Gastroesophageal sphincter (tissue), 4 donors: ENCODE measurements around the gene VPS35L. TPM values are rescaled to one million over a fixed set of nuclear protein-coding genes. Genes with fewer than 3 reads are reported as not detected.
A peak's percentile ranks its signal among the peaks of the same experiment; 100 is the strongest.

ENCODE experiments used
- ATAC-seq: fragments of 150-250 bp; one replicate; pipeline ENCODE4 v1.9.1; 2016; ENCODE audit warnings: mild to moderate bottlenecking, moderate library complexity
- H3K27ac ChIP-seq, 4 donors: fragments of 200-600 bp; sonication (generic) in 3 of 4; 1 replicate in 3 of 4; 2 replicates in 1 of 4; pipeline ENCODE4 v1.5.1; 2016 to 2019
- H3K27me3 ChIP-seq: fragments of 200-600 bp; sonication (generic); one replicate; pipeline ENCODE4 v1.5.1; 2019
- H3K36me3 ChIP-seq, 2 donors: fragments of 200-600 bp; sonication (generic); one replicate each; pipeline ENCODE4 v1.5.1; 2019; ENCODE audit warnings: control low read depth in 1 of 2
- H3K4me1 ChIP-seq, 3 donors: fragments of 200-600 bp; sonication (generic); 1 replicate in 2 of 3; 2 replicates in 1 of 3; pipeline ENCODE4 v1.5.1; 2016 to 2019; ENCODE audit warnings: control low read depth in 2 of 3
- H3K4me3 ChIP-seq, 2 donors: fragments of 200-600 bp; sonication (generic); one replicate each; pipeline ENCODE4 v1.5.1; 2019; ENCODE audit warnings: mild to moderate bottlenecking in 1 of 2, moderate library complexity in 1 of 2
- H3K9me3 ChIP-seq, 3 donors: fragments of 200-600 bp; sonication (generic); one replicate each; pipeline ENCODE4 v1.5.1; 2017 to 2019; ENCODE audit warnings: control low read depth in 2 of 3
- CTCF ChIP-seq, 4 experiments: fragments of 200-600 bp in 2 of 4; fragments of 450-650 bp in 2 of 4; sonication (generic) in 1 of 4; IDR thresholded peaks; one replicate each; pipeline ENCODE4 v1.5.1; 2017 to 2019; ENCODE audit warnings: antibody characterized with exemption in 4 of 4, mild to moderate bottlenecking in 2 of 4, moderate library complexity in 2 of 4
- EP300 ChIP-seq: sonication (generic); formaldehyde crosslinking; IDR thresholded peaks from one replicate; pipeline ENCODE4 v1.6.1; 2017; ENCODE audit warnings: antibody characterized with exemption, mild to moderate bottlenecking
- POLR2A ChIP-seq, 2 donors: fragments of 450-650 bp; IDR thresholded peaks; one replicate each; pipeline ENCODE4 v1.6.1; 2017; ENCODE audit warnings: antibody characterized with exemption in 2 of 2, mild to moderate bottlenecking in 2 of 2, moderate library complexity in 1 of 2
- POLR2AphosphoS5 ChIP-seq: sonication (generic); formaldehyde crosslinking; IDR thresholded peaks from one replicate; pipeline ENCODE4 v1.6.1; 2017; ENCODE audit warnings: antibody characterized with exemption
- WGBS, 2 donors: methylation state at CpG; one replicate each; pipeline ENCODE4 v1.1.5; 2018; ENCODE audit warnings: low coverage in 1 of 2; 5-methylcytosine and 5-hydroxymethylcytosine counted together
- total RNA-seq, 4 donors: library from RNA; depleted of rRNA; stranded (reverse); fragments of >200 nt; gene quantifications; one replicate each; pipeline ENCODE4 v1.1.0, GENCODE V29; 2016

VPS35L gene
- total RNA-seq, 4 donors from 2014 or later, result 39.0 to 59.6 (median 46.9) TPM

DNA sequence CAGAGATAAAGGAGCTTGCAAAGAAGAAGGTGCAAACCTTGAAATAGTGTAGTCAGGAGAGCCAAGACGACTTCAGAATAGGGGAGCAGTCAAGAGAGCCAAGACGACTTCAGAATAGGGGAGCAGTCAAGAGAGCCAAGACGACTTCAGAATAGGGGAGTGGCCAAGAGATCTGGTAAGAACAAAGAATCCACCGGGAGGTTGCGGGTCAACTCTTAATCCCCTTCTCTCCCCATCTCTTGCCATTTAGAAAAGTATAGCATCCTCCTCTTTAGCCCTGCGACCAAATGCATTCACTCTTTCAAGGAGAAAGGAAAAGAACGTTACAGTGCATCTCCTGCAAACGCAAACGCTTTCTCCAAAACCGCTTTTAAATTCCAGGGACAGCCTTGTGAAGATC, 161.8 kb downstream of the VPS35L start:
- Histone ChIP-seq H3K9me3 (no peaks in the 10 kb centered on the region), H3K27ac (peak overlapping the region; percentile 67 to 91 (median 83)), H3K36me3 (peaks cover 0 to 25% of the 10 kb centered on the region in 2 donors), H3K27me3 (no peaks in the 10 kb centered on the region), H3K4me1 (peaks cover 0 to 42% (median 10%) of the 10 kb centered on the region in 3 donors), H3K4me3 (peak overlapping the region; percentile 82 to 86)
- TF ChIP-seq POLR2AphosphoS5, result no peak
- no peak for TF ChIP-seq POLR2A (IDR thresholded peaks at IDR 0.05)
- TF ChIP-seq CTCF (IDR thresholded peaks at IDR 0.05), result no peak
- no peak for TF ChIP-seq EP300
- 0% methylated on average over 8 to 10 of the region's 10 CpGs for WGBS, 2 donors
- ATAC-seq, result no peak

DNA sequence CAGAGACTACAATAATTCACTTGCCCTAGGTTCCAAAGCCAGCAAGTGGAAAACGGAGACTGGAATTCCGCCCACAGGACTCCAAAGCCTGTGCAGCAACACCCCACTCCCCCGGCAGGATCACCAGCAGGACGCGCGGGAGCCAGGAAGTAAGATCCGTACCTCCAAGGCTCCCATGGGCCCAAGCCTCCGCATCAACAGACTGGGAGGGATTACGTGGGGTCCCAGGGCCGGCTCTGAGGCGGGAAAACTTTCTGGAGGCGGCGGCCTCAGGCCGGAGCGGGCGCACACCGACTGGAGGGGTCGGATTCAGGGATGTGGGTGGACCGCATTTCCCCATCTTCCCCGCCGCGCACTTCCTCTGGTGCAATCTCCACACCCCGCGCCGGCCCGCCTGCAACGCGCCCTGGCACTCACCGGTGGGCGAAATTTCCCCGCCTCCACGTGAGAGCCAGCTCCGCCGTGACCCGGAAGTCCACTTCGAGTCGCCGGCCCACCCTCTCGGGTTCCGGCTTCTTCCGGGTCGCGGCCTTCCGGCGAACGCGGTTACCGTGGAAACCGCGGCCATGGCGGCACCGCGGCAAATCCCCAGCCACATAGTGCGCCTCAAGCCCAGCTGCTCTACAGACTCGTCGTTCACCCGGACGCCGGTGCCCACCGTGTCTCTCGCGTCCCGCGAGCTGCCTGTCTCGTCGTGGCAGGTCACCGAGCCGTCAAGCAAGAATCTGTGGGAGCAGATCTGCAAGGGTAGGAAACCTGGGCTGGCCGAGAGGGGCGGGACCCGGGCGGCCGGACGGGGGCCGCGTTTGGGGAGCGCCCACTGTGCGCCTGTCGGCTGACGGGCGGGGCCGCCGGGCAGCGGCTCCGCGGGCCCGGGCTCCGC, 162.5 kb downstream of the VPS35L start, which contains the start of the genes IQCK and KNOP1:
TSS of gene IQCK (plus strand) at position 531 of the 883 bp plus-strand sequence. CDS start at position 567, 36 bp downstream.
TSS of gene KNOP1 (minus strand) at position 487 of the 883 bp plus-strand sequence. CDS start 3,192 bp downstream, outside the sequence.
- no CpG with 5 or more reads among the region's 88 CpGs for WGBS, 2 donors
- Histone ChIP-seq H3K9me3 (no peaks in the 10 kb centered on the region), H3K36me3 (peaks cover 0 to 18% of the 10 kb centered on the region in 2 donors), H3K27ac (peak within 1 kb of the TSS; percentile 67 to 91 (median 83)), H3K4me1 (peaks cover 0 to 42% (median 10%) of the 10 kb centered on the region in 3 donors), H3K27me3 (no peaks in the 10 kb centered on the region), H3K4me3 (peak within 1 kb of the TSS; percentile 82 to 86)
- ATAC-seq, result peak; percentile 97
- no peak for TF ChIP-seq EP300
- peak; percentile 87 for TF ChIP-seq POLR2AphosphoS5
- TF ChIP-seq POLR2A (IDR thresholded peaks at IDR 0.05), result peak; percentile 57
- peak in 2 of 4 experiments; percentile 22 to 29 for TF ChIP-seq CTCF (IDR thresholded peaks at IDR 0.05)

- no peak for ATAC-seq
- no peak for TF ChIP-seq EP300
- no peak for TF ChIP-seq POLR2A (IDR thresholded peaks at IDR 0.05)
- TF ChIP-seq CTCF (IDR thresholded peaks at IDR 0.05), result no peak
- no peak for TF ChIP-seq POLR2AphosphoS5
- 4% methylated on average over 5 to 10 of the region's 21 CpGs for WGBS, 2 donors
- Histone ChIP-seq H3K9me3 (no peaks in the 10 kb centered on the region), H3K4me3 (peak overlapping the region; percentile 82 to 86), H3K36me3 (peaks cover 0 to 12% of the 10 kb centered on the region in 2 donors), H3K27me3 (no peaks in the 10 kb centered on the region), H3K27ac (peak overlapping the region in 3 of 4 donors; percentile 80 to 91 (median 86)), H3K4me1 (peaks cover 0 to 42% (median 10%) of the 10 kb centered on the region in 3 donors)
Measured at GRCh38 chr16:19718624-19718965, 163.1 kb downstream of the VPS35L start.

DNA sequence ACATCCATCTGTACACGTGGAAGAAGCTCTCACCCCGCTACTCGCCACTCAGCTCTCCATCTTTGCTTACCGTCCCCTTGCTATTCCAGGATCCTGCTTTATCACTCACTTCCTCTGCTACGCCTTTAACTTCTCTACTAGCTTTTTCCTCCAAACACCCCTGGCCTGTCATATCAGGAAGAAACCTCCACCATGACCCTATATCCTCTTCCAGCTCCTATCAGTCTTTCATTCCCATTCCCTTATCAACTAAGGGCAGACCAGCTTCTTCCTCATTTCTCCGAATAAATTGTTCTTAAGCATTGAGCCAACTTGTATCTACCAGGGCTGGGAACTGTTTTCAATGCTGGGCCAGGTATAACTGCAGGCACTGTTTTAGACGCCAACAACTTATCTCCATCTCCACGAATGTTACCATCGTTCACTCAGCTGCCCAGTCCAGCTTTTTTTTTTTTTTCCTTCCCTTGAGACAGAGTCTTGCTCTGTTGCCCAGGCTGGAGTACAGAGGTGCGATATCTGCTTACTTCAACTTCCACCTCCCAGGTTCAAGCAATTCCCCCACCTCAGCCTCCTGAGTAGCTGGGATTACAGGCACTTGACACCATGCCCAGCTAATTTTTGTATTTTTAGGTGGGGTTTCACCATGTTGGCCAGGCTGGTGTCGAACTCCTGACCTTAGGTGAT, 166.9 kb downstream of the VPS35L start:
- WGBS, 2 donors, result 81 to 82% methylated on average over 7 to 11 of the region's 11 CpGs
- no peaks in the 10 kb centered on the region for H3K9me3 ChIP-seq
- no peak for TF ChIP-seq POLR2A (IDR thresholded peaks at IDR 0.05)
- TF ChIP-seq CTCF (IDR thresholded peaks at IDR 0.05), result no peak
- TF ChIP-seq POLR2AphosphoS5, result no peak
- TF ChIP-seq EP300, result no peak
- peaks cover 0 to 22% (median 6%) of the 10 kb centered on the region in 3 donors for H3K4me1 ChIP-seq
- no peak for ATAC-seq
- no peaks in the 10 kb centered on the region for H3K36me3 ChIP-seq
- no peak overlapping the region for H3K27ac ChIP-seq
- no peak overlapping the region for H3K4me3 ChIP-seq
- H3K27me3 ChIP-seq, result no peaks in the 10 kb centered on the region
